ENCODE results near the gene PLK3. TPM values are rescaled to one million over a fixed set of nuclear protein-coding genes. Genes with fewer than 3 reads are reported as not detected.
"Not testable (repeated sequence)": the region's sequence is repeated elsewhere in the genome, so short reads cannot be mapped to it uniquely, and the experiment has no call there.

The PLK3 gene
- total RNA-seq, 1 experiment from 2014 or later: 4.9 TPM

- DNase-seq: peak; percentile 85
- H3K4me3 ChIP-seq (ENCODE audit: insufficient read depth, low read depth, low read length): peak overlapping the region; percentile 41
- H3K36me3 ChIP-seq (replicated peaks; ENCODE audit: control insufficient read depth, insufficient read depth, low read length): no peaks in the 10 kb centered on the region
- H3K27me3 ChIP-seq (ENCODE audit: control insufficient read depth, insufficient read depth, low read length): peaks cover 23% of the 10 kb centered on the region
Measured at GRCh38 chr1:44784094-44785028, 15.8 kb upstream of the PLK3 start.

GRCh38 chr1:44785029-44785380 lies 15.2 kb upstream of the PLK3 start:
- Histone ChIP-seq H3K27me3 (ENCODE audit: control insufficient read depth, insufficient read depth, low read length) (peaks cover 23% of the 10 kb centered on the region), H3K36me3 (replicated peaks; ENCODE audit: control insufficient read depth, insufficient read depth, low read length) (no peaks in the 10 kb centered on the region), H3K4me3 (ENCODE audit: insufficient read depth, low read depth, low read length) (no peak overlapping the region)
- DNase-seq: no peak

- DNase-seq: no peak
- Histone ChIP-seq H3K27me3 (ENCODE audit: control insufficient read depth, insufficient read depth, low read length) (peaks cover 23% of the 10 kb centered on the region), H3K4me3 (ENCODE audit: insufficient read depth, low read depth, low read length) (peak overlapping the region; percentile 54), H3K36me3 (replicated peaks; ENCODE audit: control insufficient read depth, insufficient read depth, low read length) (no peaks in the 10 kb centered on the region)
Measured at GRCh38 chr1:44785501-44786137, 14.6 kb upstream of the PLK3 start.

GRCh38 chr1:44786138-44786840 lies 13.9 kb upstream of the PLK3 start:
- no peaks in the 10 kb centered on the region for H3K36me3 ChIP-seq (replicated peaks; ENCODE audit: control insufficient read depth, insufficient read depth, low read length)
- peak; percentile 92 for DNase-seq
- H3K27me3 ChIP-seq (ENCODE audit: control insufficient read depth, insufficient read depth, low read length): peaks cover 23% of the 10 kb centered on the region
- H3K4me3 ChIP-seq (ENCODE audit: insufficient read depth, low read depth, low read length): peak overlapping the region; percentile 54

GRCh38 chr1:44786841-44787426 lies 13.2 kb upstream of the PLK3 start:
- H3K27me3 ChIP-seq (ENCODE audit: control insufficient read depth, insufficient read depth, low read length): peaks cover 23% of the 10 kb centered on the region
- H3K4me3 ChIP-seq (ENCODE audit: insufficient read depth, low read depth, low read length): peak overlapping the region; percentile 54
- no peaks in the 10 kb centered on the region for H3K36me3 ChIP-seq (replicated peaks; ENCODE audit: control insufficient read depth, insufficient read depth, low read length)
- no peak for DNase-seq

- Histone ChIP-seq H3K4me3 (ENCODE audit: insufficient read depth, low read depth, low read length) (no peak overlapping the region), H3K27me3 (ENCODE audit: control insufficient read depth, insufficient read depth, low read length) (peaks cover 23% of the 10 kb centered on the region)
- DNase-seq: no peak
Measured at GRCh38 chr1:44787506-44787905, 12.7 kb upstream of the PLK3 start.

GRCh38 chr1:44788120-44788860 lies 11.9 kb upstream of the PLK3 start, which contains the start of gene BEST4:
Gene BEST4 (minus strand): TSS chr1:44788170. CDS start chr1:44787705, 465 bp downstream.
- DNase-seq: no peak
- no peaks in the 10 kb centered on the region for H3K36me3 ChIP-seq (replicated peaks; ENCODE audit: control insufficient read depth, insufficient read depth, low read length)
- H3K4me3 ChIP-seq (ENCODE audit: insufficient read depth, low read depth, low read length): no peak within 1 kb of the TSS
- peaks cover 23% of the 10 kb centered on the region for H3K27me3 ChIP-seq (ENCODE audit: control insufficient read depth, insufficient read depth, low read length)

More at GRCh38 chr1:44787506-44787905, 12.7 kb upstream of the PLK3 start:
- H3K36me3 ChIP-seq (replicated peaks; ENCODE audit: control insufficient read depth, insufficient read depth, low read length): no peaks in the 10 kb centered on the region

- H3K36me3 ChIP-seq (replicated peaks; ENCODE audit: control insufficient read depth, insufficient read depth, low read length): no peaks in the 10 kb centered on the region
- H3K4me3 ChIP-seq (ENCODE audit: insufficient read depth, low read depth, low read length): no peak overlapping the region
- DNase-seq: no peak
- peaks cover 8% of the 10 kb centered on the region for H3K27me3 ChIP-seq (ENCODE audit: control insufficient read depth, insufficient read depth, low read length)
Measured at GRCh38 chr1:44790968-44791801, 9.0 kb upstream of the PLK3 start.

- DNase-seq: no peak
- no peaks in the 10 kb centered on the region for H3K27me3 ChIP-seq (ENCODE audit: control insufficient read depth, insufficient read depth, low read length)
- H3K4me3 ChIP-seq (ENCODE audit: insufficient read depth, low read depth, low read length): no peak overlapping the region
- H3K36me3 ChIP-seq (replicated peaks; ENCODE audit: control insufficient read depth, insufficient read depth, low read length): no peaks in the 10 kb centered on the region
Measured at GRCh38 chr1:44792736-44793502, 7.3 kb upstream of the PLK3 start.

GRCh38 chr1:44797886-44798285 lies 2.3 kb upstream of the PLK3 start:
- H3K4me3 ChIP-seq (ENCODE audit: insufficient read depth, low read depth, low read length); DNase-seq; H3K36me3 ChIP-seq (replicated peaks; ENCODE audit: control insufficient read depth, insufficient read depth, low read length); H3K27me3 ChIP-seq (ENCODE audit: control insufficient read depth, insufficient read depth, low read length): not testable (repeated sequence)

- Histone ChIP-seq H3K4me3 (ENCODE audit: insufficient read depth, low read depth, low read length) (no peak overlapping the region), H3K27me3 (ENCODE audit: control insufficient read depth, insufficient read depth, low read length) (peaks cover 6% of the 10 kb centered on the region; the same call in 1 of the 2 replicates), H3K36me3 (replicated peaks; ENCODE audit: control insufficient read depth, insufficient read depth, low read length) (peaks cover 13% of the 10 kb centered on the region)
- no peak for DNase-seq
Measured at GRCh38 chr1:44798481-44799365, 1.5 kb upstream of the PLK3 start.

All from H7 (cell line).